PC-9 (cell line): Measurements from ENCODE around the gene FGF9. TPM values are rescaled to one million over a fixed set of nuclear protein-coding genes. Genes with fewer than 3 reads are reported as not detected.

Experiments
- BruUV-seq: library from RNA; stranded (reverse); fragments of 400-500 nt; replicated peaks from 2 replicates; lab custom pipeline; 2021; lab: Mats Ljungman, UMichigan
- CTCF ChIA-PET: fragments of 300-600 bp; sonication (Branson Sonifier 250); formaldehyde crosslinking; loops from one replicate; lab custom pipeline; 2022; ENCODE audit warnings: antibody characterized with exemption; lab: Charles Lee
- POLR2A ChIA-PET: fragments of 300-600 bp; sonication (Branson Sonifier 250); formaldehyde crosslinking; loops from one replicate; lab custom pipeline; 2022; ENCODE audit warnings: antibody characterized with exemption; ENCODE audit not compliant: unreplicated experiment; lab: Charles Lee
- DNase-seq, 2 experiments: peaks; one replicate each; pipeline versions ENCODE4 v3.0.0 to v3.0.0-alpha.2; 2015 to 2022; ENCODE audit warnings: mixed read lengths in 1 of 2
- H2AFZ ChIP-seq: fragments of 200-600 bp; sonication (generic); 2 replicates; pipeline ENCODE4 v1.8.1; 2017; ENCODE audit warnings: antibody characterized with exemption
- H3F3A ChIP-seq: fragments of 200-600 bp; sonication (generic); 2 replicates; pipeline ENCODE4 v1.8.1; 2017; ENCODE audit warnings: antibody characterized with exemption, mild to moderate bottlenecking, low read depth; ENCODE audit not compliant: insufficient read depth
- H3K27ac ChIP-seq: fragments of 200-600 bp; sonication (generic); 2 replicates; pipeline ENCODE4 v1.6.1; 2016; ENCODE audit warnings: mixed run types
- H3K27me3 ChIP-seq: fragments of 200-600 bp; sonication (generic); 2 replicates; pipeline ENCODE4 v1.6.1; 2016; ENCODE audit warnings: low read depth, mixed run types; ENCODE audit not compliant: insufficient read depth
- H3K36me3 ChIP-seq: fragments of 200-600 bp; sonication (generic); 2 replicates; pipeline ENCODE4 v1.6.1; 2016; ENCODE audit warnings: low read depth, mixed run types
- H3K4me1 ChIP-seq: fragments of 200-600 bp; sonication (generic); replicated peaks from 2 replicates; pipeline ENCODE4 v1.6.1; 2016; ENCODE audit warnings: mixed run types; ENCODE audit not compliant: insufficient read depth
- H3K4me2 ChIP-seq: fragments of 200-600 bp; sonication (generic); 2 replicates; pipeline ENCODE4 v1.6.1; 2017; ENCODE audit warnings: mixed run types
- H3K4me3 ChIP-seq: fragments of 200-600 bp; sonication (generic); 2 replicates; pipeline ENCODE4 v1.6.1; 2016; ENCODE audit warnings: mixed run types
- H3K79me2 ChIP-seq: fragments of 200-600 bp; sonication (generic); 2 replicates; pipeline ENCODE4 v1.6.1; 2017; ENCODE audit warnings: low read depth, mixed run types
- H3K9me2 ChIP-seq: fragments of 200-600 bp; sonication (generic); 2 replicates; pipeline ENCODE4 v1.8.1; 2017; ENCODE audit warnings: mild to moderate bottlenecking; ENCODE audit not compliant: insufficient read depth
- H3K9me3 ChIP-seq: fragments of 200-600 bp; sonication (generic); 2 replicates; pipeline ENCODE4 v1.8.1; 2016; ENCODE audit warnings: low read depth; ENCODE audit not compliant: insufficient read depth
- H4K20me1 ChIP-seq: fragments of 200-600 bp; sonication (generic); 2 replicates; pipeline ENCODE4 v1.8.1; 2017; ENCODE audit not compliant: insufficient read depth
- CTCF ChIP-seq: fragments of 200-600 bp; sonication (generic); conservative IDR thresholded peaks from 2 replicates; pipeline ENCODE4 v1.6.1; 2017; ENCODE audit warnings: mixed run types, antibody characterized with exemption, mild to moderate bottlenecking, moderate library complexity
- EZH2 ChIP-seq: fragments of 200-600 bp; sonication (generic); IDR thresholded peaks from 2 replicates; pipeline ENCODE4 v1.8.0; 2017; ENCODE audit warnings: antibody characterized with exemption, low read depth
- intact Hi-C: fragments of 100-400 bp; cut with micrococcal nuclease; formaldehyde crosslinking; loops from one replicate; pipeline ENCODE4 v1.10.0; 2022; ENCODE audit not compliant: unreplicated experiment
- total RNA-seq: library from RNA; stranded (reverse); gene quantifications from 2 replicates; pipeline ENCODE4 v1.2.3, GENCODE V29; 2021

Gene FGF9
- total RNA-seq, 1 experiment from 2014 or later = not detected

GRCh38 chr13:21701460-21701859 is 30.6 kb downstream of the FGF9 start:
- no peak for DNase-seq
- Histone ChIP-seq H3K4me2 (no peak overlapping the region), H3K9me2 (no peaks in the 10 kb centered on the region), H4K20me1 (no peaks in the 10 kb centered on the region), H3K27me3 (peaks cover 78% of the 10 kb centered on the region), H3K9me3 (no peaks in the 10 kb centered on the region), H3K36me3 (no peaks in the 10 kb centered on the region), H3K4me3 (no peak overlapping the region), H3K27ac (no peak overlapping the region), H3K79me2 (no peaks in the 10 kb centered on the region), H3K4me1 (no peaks in the 10 kb centered on the region), H3F3A (no peaks in the 10 kb centered on the region), H2AFZ (no peak overlapping the region)
- CTCF ChIA-PET = no interaction called here
- BruUV-seq = no TSS peak
- intact Hi-C loops = no loop called here
- POLR2A ChIA-PET = no interaction called here
- TF ChIP-seq EZH2 (no peak), CTCF (no peak)

- CTCF ChIA-PET = no interaction called here
- intact Hi-C loops = no loop called here
- Histone ChIP-seq H3K36me3 (no peaks in the 10 kb centered on the region), H3K79me2 (no peaks in the 10 kb centered on the region), H3K9me2 (no peaks in the 10 kb centered on the region), H4K20me1 (no peaks in the 10 kb centered on the region), H3K4me2 (no peak overlapping the region), H3K9me3 (no peaks in the 10 kb centered on the region), H3K27ac (no peak overlapping the region), H3K27me3 (peaks cover 70% of the 10 kb centered on the region), H3K4me3 (no peak overlapping the region), H3F3A (no peaks in the 10 kb centered on the region), H3K4me1 (no peaks in the 10 kb centered on the region), H2AFZ (no peak overlapping the region)
- no peak for DNase-seq
- no TSS peak for BruUV-seq
- TF ChIP-seq EZH2 = no peak
- no peak for TF ChIP-seq CTCF
- POLR2A ChIA-PET = no interaction called here
These were observed 33.0 kb downstream of the FGF9 start for GRCh38 chr13:21703846-21704245.

- H3K36me3 ChIP-seq = no peaks in the 10 kb centered on the region
- H3F3A ChIP-seq = no peaks in the 10 kb centered on the region
- H3K9me2 ChIP-seq = no peaks in the 10 kb centered on the region
- H4K20me1 ChIP-seq = no peaks in the 10 kb centered on the region
- no peak for DNase-seq
- ChIA-PET POLR2A (no interaction called here), CTCF (no interaction called here)
- H3K79me2 ChIP-seq = no peaks in the 10 kb centered on the region
- peaks cover 44% of the 10 kb centered on the region for H3K27me3 ChIP-seq
- no peaks in the 10 kb centered on the region for H3K4me1 ChIP-seq
- H3K4me2 ChIP-seq = no peak overlapping the region
- no peaks in the 10 kb centered on the region for H3K9me3 ChIP-seq
- no peak overlapping the region for H3K27ac ChIP-seq
- no peak overlapping the region for H2AFZ ChIP-seq
- TF ChIP-seq CTCF (no peak), EZH2 (no peak)
- no peak overlapping the region for H3K4me3 ChIP-seq
- BruUV-seq = no TSS peak
- intact Hi-C loops = no loop called here
These were observed 36.7 kb downstream of the FGF9 start for GRCh38 chr13:21707586-21707985.
